Hindlimb muscle (tissue), 1 donor: Measurements from ENCODE around the gene ANKRD63. TPM values are rescaled to one million over a fixed set of nuclear protein-coding genes. Genes with fewer than 3 reads are reported as not detected.

ENCODE experiments used
- DNase-seq: peaks from one replicate; pipeline ENCODE4 v3.0.0-alpha.2; 2013
- polyA plus RNA-seq: library from polyadenylated mRNA; unstranded; fragments of 120-200 nt; gene quantifications from one replicate; pipeline ENCODE4 v1.2.1, GENCODE V29; 2013; ENCODE audit not compliant: insufficient read length

Gene ANKRD63
- polyA plus RNA-seq, 1 donor: 0.40 TPM

DNA sequence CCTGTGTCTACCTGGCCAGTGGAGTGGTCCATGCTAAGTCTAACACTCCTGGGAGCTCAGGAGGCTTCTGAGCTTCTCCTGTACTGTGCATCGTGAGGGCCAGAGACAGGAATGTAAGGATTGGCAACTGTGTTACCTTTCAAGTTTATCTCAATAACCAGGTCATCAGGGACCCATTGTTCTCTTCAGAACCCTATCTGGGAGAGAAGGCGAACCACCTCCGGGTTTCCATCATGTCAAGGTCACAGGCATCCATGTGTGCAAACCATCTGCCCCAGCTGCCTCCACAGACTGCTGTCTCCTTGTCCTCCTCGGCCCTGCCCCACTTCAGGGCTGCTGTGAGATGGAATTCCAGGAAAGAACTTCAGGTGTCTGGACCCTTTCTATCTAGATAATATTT is 5.9 kb downstream of the ANKRD63 start:
- no peak for DNase-seq

DNA sequence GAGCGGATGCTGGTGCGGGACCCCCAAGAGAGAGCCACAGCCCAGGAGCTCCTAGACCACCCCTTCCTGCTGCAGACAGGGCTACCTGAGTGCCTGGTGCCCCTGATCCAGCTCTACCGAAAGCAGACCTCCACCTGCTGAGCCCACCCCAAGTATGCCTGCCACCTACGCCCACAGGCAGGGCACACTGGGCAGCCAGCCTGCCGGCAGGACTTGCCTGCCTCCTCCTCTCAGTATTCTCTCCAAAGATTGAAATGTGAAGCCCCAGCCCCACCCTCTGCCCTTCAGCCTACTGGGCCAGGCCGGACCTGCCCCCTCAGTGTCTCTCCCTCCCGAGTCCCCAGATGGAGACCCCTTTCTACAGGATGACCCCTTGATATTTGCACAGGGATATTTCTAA is 6.9 kb downstream of the ANKRD63 start:
- DNase-seq: no peak

- no peak for DNase-seq
These were observed 7.3 kb downstream of the ANKRD63 start for GRCh38 chr15:40275523-40275922.

DNA sequence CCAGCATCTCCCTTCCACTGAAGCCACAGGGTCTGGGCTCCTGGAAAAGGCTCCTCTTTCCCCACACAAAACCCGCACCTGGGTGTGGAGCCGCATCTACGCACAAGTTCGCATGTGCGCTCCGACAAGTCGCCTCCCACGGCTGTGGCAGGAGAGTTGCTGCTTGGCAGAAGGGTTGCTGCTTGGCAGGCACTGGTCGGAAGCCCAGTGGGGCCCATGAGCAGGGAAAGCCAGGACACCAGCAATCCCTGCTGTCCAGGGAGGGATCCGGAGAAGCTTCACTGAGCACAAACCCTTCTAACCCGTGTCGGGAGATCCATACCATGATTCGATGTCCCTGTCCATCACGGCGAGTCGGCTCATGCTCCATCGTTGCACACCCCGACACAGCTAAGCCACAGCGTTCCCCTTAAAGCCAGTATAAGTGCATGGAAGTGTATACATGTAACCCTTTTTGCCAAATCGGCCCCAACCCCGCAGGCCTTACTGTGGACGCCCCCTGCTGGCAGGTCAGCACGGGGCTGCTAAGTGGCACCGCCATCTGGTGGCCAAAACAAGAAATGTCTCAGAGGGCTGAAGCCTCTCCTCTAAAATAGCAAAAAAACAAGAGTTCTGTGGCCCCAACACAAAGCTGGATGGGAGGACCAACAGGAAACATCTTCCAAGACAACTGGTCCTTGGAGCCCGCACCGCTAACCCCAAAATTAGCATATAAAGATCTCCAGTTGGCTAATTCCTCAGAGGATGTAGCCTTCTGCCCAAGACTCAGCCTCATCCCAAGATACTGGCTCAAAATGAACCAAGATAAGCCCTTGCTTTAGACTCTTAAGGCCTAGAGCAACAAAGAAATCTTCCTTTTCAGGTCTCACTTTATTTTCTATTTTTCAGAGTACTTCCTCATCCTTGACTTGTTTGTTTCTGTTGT is 8.3 kb downstream of the ANKRD63 start:
- DNase-seq: peak; percentile 79

GRCh38 chr15:40273428-40273827 is 9.4 kb downstream of the ANKRD63 start:
- no peak for DNase-seq

DNA sequence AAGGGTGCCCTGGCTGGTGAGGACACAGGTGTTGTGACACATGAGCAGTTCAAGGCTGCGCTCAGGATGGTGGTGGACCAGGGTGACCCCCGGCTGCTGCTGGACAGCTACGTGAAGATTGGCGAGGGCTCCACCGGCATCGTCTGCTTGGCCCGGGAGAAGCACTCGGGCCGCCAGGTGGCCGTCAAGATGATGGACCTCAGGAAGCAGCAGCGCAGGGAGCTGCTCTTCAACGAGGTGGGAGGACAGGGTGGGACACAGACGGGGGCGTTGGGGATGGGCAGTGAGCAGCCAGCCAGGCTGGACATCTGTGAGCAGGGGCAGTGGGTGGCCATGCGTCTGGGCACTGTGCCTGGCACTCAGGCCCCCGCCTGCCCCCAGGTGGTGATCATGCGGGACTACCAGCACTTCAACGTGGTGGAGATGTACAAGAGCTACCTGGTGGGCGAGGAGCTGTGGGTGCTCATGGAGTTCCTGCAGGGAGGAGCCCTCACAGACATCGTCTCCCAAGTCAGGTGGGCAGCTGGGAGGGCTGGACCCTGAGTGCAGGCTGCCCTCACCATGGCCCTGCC is 10.3 kb downstream of the ANKRD63 start:
- no peak for DNase-seq

DNA sequence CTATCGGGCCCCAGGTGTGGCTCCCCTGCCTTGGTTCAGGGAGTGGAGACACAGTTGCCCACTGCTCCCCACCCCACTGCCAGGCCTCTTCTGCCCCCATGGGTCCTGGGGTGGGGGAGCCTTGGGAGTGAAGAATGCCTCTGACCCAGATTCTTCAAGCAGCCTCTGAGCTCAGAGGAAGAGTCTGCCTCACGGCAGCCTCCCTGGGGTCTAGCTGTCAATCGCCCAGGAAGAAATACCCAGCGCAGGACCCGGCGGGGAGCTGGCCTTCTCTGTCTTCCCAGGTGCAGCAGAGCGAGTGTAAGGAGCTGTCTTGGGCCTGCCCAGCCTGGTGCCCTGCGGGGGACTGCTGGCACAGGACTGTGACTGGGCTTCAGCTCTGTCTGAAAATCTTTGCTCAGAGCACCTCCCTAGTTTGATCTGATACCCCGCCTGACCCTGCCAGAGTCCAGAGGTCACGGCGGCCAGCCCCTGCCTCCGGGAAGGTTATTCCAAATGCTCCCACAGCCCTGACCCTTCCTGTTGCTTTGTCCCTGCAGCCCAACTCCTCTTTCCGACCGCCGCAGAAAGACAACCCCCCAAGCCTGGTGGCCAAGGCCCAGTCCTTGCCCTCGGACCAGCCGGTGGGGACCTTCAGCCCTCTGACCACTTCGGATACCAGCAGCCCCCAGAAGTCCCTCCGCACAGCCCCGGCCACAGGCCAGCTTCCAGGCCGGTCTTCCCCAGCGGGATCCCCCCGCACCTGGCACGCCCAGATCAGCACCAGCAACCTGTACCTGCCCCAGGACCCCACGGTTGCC is 11.0 kb downstream of the ANKRD63 start:
- no peak for DNase-seq

DNA sequence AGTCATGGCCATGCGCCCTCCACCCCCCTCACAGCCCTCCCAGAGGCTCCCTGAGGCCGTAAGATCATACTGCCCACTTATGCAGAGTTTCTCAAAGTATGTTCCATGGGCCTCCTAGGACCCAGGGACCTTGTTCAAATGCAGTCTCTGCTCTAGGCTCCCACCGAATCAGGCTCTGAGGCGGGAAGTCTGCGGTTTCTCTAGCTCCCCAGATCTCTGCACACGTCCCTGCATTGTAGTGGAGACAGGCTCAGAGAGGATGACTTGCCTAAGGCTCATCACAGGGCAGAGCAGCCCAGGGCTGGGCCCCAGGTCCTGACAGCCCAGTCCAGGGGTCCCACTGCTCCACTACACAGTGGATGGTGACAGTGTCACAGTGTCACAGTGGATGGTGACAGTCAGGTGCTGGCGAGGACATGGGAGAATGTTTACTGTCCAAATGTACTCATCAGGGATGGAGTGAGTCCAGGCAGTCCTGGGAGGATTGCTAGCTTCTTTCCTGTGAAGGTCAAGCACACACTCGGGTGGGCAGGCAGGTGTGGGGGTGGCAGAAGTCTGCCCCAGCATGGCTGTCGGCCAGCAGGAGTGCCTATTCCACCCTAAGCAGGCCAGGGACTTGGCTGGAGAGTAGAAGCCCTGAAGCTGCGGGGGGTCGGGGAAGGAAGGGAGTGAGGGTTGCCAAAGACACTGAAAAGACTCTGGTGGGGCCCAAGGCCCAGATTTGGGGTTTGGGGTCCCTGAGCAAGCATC is 12.4 kb downstream of the ANKRD63 start:
- no peak for DNase-seq

DNA sequence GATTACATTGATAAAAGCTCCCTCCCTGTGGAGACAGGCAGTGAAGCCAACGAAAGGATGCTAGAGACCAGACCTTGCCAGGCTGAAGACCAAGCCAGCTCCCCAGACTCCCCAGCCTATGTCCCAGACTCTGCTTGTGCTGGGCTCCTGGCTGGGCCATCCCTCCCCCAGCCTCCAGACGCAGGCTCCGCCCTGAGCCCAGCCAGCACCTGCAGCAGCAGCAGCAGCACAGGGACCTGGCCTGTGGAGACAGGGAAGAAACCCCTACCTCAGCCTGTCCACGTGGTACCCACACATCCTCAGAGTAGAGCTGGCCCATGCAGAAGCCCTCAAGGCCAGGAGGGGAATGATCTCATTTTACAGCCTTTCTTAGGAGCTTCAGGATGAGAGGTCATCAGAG is 13.3 kb downstream of the ANKRD63 start:
- DNase-seq: no peak

GRCh38 chr15:40267670-40268069 is 15.2 kb downstream of the ANKRD63 start:
- no peak for DNase-seq

- DNase-seq: no peak
These were observed 16.0 kb downstream of the ANKRD63 start for GRCh38 chr15:40266828-40267304.

DNA sequence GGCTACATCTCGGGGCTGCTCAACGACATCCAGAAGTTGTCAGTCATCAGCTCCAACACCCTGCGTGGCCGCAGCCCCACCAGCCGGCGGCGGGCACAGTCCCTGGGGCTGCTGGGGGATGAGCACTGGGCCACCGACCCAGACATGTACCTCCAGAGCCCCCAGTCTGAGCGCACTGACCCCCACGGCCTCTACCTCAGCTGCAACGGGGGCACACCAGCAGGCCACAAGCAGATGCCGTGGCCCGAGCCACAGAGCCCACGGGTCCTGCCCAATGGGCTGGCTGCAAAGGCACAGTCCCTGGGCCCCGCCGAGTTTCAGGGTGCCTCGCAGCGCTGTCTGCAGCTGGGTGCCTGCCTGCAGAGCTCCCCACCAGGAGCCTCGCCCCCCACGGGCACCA is 17.0 kb downstream of the ANKRD63 start:
- DNase-seq: no peak

DNA sequence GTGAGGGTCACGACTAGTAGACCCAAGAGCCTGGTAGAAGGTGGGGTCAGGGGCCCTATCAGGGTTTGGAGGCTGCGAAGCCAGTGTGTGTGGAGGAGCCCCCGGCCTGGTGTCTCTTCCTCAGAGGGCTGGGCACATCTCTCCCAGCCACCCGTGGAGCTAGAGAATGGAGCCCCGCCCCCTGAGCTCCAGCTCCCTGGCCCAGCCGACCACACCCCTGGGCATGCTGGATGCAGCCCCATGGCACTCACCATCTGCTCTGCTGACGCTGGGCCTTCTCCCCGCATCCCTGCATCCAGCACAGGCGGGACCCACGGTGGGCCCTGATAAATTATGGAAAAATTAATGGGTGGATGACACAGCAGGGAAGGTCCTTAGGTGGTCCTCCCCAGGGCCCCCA is 17.5 kb downstream of the ANKRD63 start:
- no peak for DNase-seq

DNA sequence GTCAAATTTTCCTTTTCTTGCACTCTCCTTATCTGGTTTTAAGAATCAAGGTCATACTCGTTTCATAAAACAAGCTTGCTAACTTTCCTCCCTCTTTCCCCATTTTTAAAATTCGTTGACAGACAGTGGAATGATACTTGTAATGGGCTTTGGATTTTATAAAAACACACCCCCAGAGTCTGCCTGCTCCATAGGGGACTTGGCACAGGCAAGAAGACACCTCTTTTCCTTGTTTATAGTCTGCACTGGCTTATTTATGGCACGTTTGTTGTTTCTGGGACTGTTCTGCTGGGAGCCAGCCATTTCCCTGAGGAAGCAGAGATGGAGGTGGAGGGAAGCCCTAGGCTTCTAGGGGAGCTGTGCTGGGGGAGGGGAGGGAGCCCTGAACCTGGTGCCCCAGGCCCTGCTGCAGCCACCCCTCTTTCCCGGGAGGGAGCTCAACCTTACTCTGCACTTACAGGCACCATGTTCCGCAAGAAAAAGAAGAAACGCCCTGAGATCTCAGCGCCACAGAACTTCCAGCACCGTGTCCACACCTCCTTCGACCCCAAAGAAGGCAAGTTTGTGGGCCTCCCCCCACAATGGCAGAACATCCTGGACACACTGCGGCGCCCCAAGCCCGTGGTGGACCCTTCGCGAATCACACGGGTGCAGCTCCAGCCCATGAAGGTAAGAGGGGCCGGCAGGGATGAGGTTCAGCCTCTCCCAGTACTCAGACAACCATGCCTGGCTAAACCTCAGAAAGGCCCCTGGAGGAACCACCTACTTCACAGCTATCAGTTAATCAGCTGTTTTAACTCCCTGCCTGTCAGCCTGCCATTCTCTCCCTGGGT is 18.3 kb downstream of the ANKRD63 start:
- DNase-seq: no peak

GRCh38 chr15:40263024-40263754 is 19.7 kb downstream of the ANKRD63 start:
- no peak for DNase-seq

- DNase-seq: no peak
These were observed 23.8 kb downstream of the ANKRD63 start for GRCh38 chr15:40259021-40259420.

- DNase-seq: no peak
These were observed 24.3 kb downstream of the ANKRD63 start for GRCh38 chr15:40258544-40258943.

GRCh38 chr15:40257656-40258450 is 25.0 kb downstream of the ANKRD63 start:
- no peak for DNase-seq

DNA sequence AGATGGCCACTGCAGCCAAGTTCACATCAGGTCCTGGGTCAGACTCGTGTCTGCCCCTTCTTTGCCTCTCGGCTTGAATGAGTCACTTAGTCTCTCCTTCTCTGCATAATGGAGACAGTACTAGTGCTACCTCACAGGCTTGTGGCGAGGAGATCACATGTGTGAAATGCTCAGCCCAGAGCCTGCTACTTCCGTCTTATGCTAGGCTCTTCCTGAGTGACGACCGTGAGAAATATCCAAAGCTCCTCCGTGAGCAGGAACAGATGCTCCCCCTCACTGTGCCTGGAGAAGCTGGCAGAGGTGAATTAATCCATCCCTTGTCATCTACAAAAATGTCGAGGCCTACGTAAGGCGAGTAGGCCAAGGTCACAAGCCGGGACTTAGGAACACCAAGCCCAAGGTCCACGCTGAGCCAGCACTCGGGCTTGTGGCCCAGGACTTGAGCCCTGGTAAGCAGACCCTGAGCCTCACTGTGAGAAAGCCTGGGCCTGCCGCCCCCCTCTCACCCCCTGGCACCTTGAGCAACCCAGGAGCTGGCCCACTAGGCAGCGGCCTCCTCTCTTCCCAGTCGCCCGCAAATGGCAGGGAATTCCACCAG is 26.1 kb downstream of the ANKRD63 start:
- DNase-seq: no peak
